GM23338 (cell line): Measurements from ENCODE around the gene GLCE. TPM values are rescaled to one million over a fixed set of nuclear protein-coding genes. Genes with fewer than 3 reads are reported as not detected.
A peak's percentile ranks its signal among the peaks of the same experiment; 100 is the strongest.

Experiments
- ATAC-seq: fragments of 200-7000 bp; cut with Tn5 transposase; 3 replicates; pipeline ENCODE4 v1.9.1; 2020
- DNase-seq: peaks from one replicate; pipeline ENCODE4 v3.0.0-alpha.2; 2015; ENCODE audit warnings: low spot score
- H2AFZ ChIP-seq: fragments of 200-600 bp; sonication (generic); 2 replicates; pipeline ENCODE4 v1.8.0; 2016; ENCODE audit warnings: antibody characterized with exemption, mild to moderate bottlenecking, moderate library complexity
- H3F3A ChIP-seq: fragments of 200-600 bp; sonication (generic); replicated peaks from 2 replicates; pipeline ENCODE4 v1.8.0; 2017; ENCODE audit warnings: antibody characterized with exemption, mixed run types, low read depth
- H3K27ac ChIP-seq: fragments of 200-600 bp; sonication (generic); 2 replicates; pipeline ENCODE4 v1.6.1; 2016; ENCODE audit warnings: low read depth
- H3K27me3 ChIP-seq: fragments of 200-600 bp; sonication (generic); 2 replicates; pipeline ENCODE4 v1.8.0; 2016; ENCODE audit warnings: mild to moderate bottlenecking, mixed run types, moderate library complexity; ENCODE audit not compliant: insufficient read depth
- H3K36me3 ChIP-seq: fragments of 200-600 bp; sonication (generic); 2 replicates; pipeline ENCODE4 v1.8.0; 2016; ENCODE audit warnings: mild to moderate bottlenecking; ENCODE audit not compliant: insufficient read depth
- H3K4me1 ChIP-seq: fragments of 200-600 bp; sonication (generic); 2 replicates; pipeline ENCODE4 v1.8.0; 2016; ENCODE audit warnings: mild to moderate bottlenecking, moderate library complexity; ENCODE audit not compliant: insufficient read depth
- H3K4me2 ChIP-seq: fragments of 200-600 bp; sonication (generic); 2 replicates; pipeline ENCODE4 v1.7.1; 2017; ENCODE audit warnings: mixed run types
- H3K4me3 ChIP-seq: fragments of 200-600 bp; sonication (generic); 2 replicates; pipeline ENCODE4 v1.6.1; 2016; ENCODE audit warnings: mixed run types
- H3K79me2 ChIP-seq: fragments of 200-600 bp; sonication (generic); replicated peaks from 2 replicates; pipeline ENCODE4 v1.8.0; 2017; ENCODE audit warnings: mild to moderate bottlenecking; ENCODE audit not compliant: insufficient read depth
- H3K9me2 ChIP-seq: fragments of 200-600 bp; sonication (generic); 2 replicates; pipeline ENCODE4 v1.8.0; 2017; ENCODE audit not compliant: insufficient read depth
- H4K20me1 ChIP-seq: fragments of 200-600 bp; sonication (generic); replicated peaks from 2 replicates; pipeline ENCODE4 v1.8.0; 2017; ENCODE audit warnings: mild to moderate bottlenecking; ENCODE audit not compliant: insufficient read depth
- H3K27ac Mint-ChIP-seq: 2 replicates; pipeline ENCODE4 v1.8.0; 2020; ENCODE audit warnings: inconsistent platforms, mild to moderate bottlenecking, moderate library complexity, mixed read lengths
- H3K27me3 Mint-ChIP-seq: 3 replicates; pipeline ENCODE4 v1.8.0; 2022; ENCODE audit warnings: low read depth, mild to moderate bottlenecking, moderate library complexity, mixed read lengths, inconsistent platforms; ENCODE audit not compliant: insufficient read depth, poor library complexity
- H3K36me3 Mint-ChIP-seq: 3 replicates; pipeline ENCODE4 v1.8.0; 2021; ENCODE audit warnings: low read depth, mild to moderate bottlenecking, inconsistent platforms, moderate library complexity, mixed read lengths
- H3K4me1 Mint-ChIP-seq: 3 replicates; pipeline ENCODE4 v1.8.0; 2020; ENCODE audit warnings: mild to moderate bottlenecking, inconsistent platforms, mixed read lengths
- H3K4me3 Mint-ChIP-seq: 3 replicates; pipeline ENCODE4 v1.8.0; 2021; ENCODE audit warnings: moderate library complexity, mild to moderate bottlenecking, inconsistent platforms, mixed read lengths
- H3K9me3 Mint-ChIP-seq: 3 replicates; pipeline ENCODE4 v1.8.0; 2020; ENCODE audit warnings: moderate library complexity, mild to moderate bottlenecking, inconsistent platforms, mixed read lengths
- CTCF ChIP-seq, 2 experiments: fragments of 200-600 bp in 1 of 2; sonication (generic) in 1 of 2; conservative IDR thresholded peaks; 2 replicates each; pipeline versions ENCODE4 v1.5.1 to v1.6.1; 2016 to 2017; ENCODE audit warnings: antibody characterized with exemption in 2 of 2, low read depth in 2 of 2, mild to moderate bottlenecking in 2 of 2, moderate library complexity in 1 of 2
- EZH2 ChIP-seq: fragments of 200-600 bp; sonication (generic); IDR thresholded peaks from one replicate; pipeline ENCODE4 v1.8.0; 2017; ENCODE audit warnings: antibody characterized with exemption, mild to moderate bottlenecking, low read depth; ENCODE audit not compliant: unreplicated experiment
- POLR2AphosphoS5 ChIP-seq: IDR thresholded peaks from 2 replicates; pipeline ENCODE4 v1.6.1; 2016; ENCODE audit warnings: antibody characterized with exemption, low read depth
- REST ChIP-seq: IDR thresholded peaks from one replicate; pipeline ENCODE4 v1.6.1; 2018; ENCODE audit warnings: antibody characterized with exemption; ENCODE audit not compliant: unreplicated experiment
- ZNF114 ChIP-seq: fragments of 250-450 bp; sonication (Bioruptor Pico); IDR thresholded peaks from 2 replicates; pipeline ENCODE4 v1.5.0; 2020; ENCODE audit warnings: mild to moderate bottlenecking, moderate library complexity
- polyA plus RNA-seq: library from polyadenylated mRNA; unstranded; fragments of >200 nt; fragmentation: Nextera tagmentation; extraction: Ambion mirVana; gene quantifications from 2 replicates; pipeline ENCODE4 v1.2.1, GENCODE V29; 2016
- total RNA-seq: library from RNA; depleted of rRNA; stranded (reverse); fragments of >200 nt; shearing (Covaris generic); gene quantifications from 2 replicates; pipeline ENCODE4 v1.2.3, GENCODE V29; 2014
- TF ChIP-seq, protein P1 (sequence below): fragments of 250-450 bp; sonication (Bioruptor Pico); IDR thresholded peaks from 2 replicates; pipeline ENCODE4 v1.5.0; 2020; ENCODE audit warnings: mild to moderate bottlenecking, moderate library complexity

Gene GLCE
- total and polyA plus RNA-seq, 2 experiments from 2014 or later: 7.5 to 15.5 TPM

GRCh38 chr15:69298697-69299441 lies 138.4 kb downstream of the GLCE start, which contains the start of gene PAQR5:
TSS of gene PAQR5 (plus strand) at chr15:69298912. CDS start at chr15:69360081, 61,169 bp downstream.
- peaks cover 36% of the 10 kb centered on the region for H3K27me3 Mint-ChIP-seq
- H3F3A ChIP-seq: no peaks in the 10 kb centered on the region; the same call in 1 of the 2 replicates
- peaks cover 17% of the 10 kb centered on the region for H3K4me1 Mint-ChIP-seq
- H3K9me2 ChIP-seq: no peaks in the 10 kb centered on the region
- H3K27me3 ChIP-seq: peaks cover 35% of the 10 kb centered on the region
- peaks cover 12% of the 10 kb centered on the region; the same call in 1 of the 2 replicates for H3K4me1 ChIP-seq
- H3K36me3 ChIP-seq: no peaks in the 10 kb centered on the region
- H2AFZ ChIP-seq: peak within 1 kb of the TSS; percentile 100
- no peaks in the 10 kb centered on the region for H3K36me3 Mint-ChIP-seq
- H3K79me2 ChIP-seq: no peaks in the 10 kb centered on the region
- H3K27ac Mint-ChIP-seq: no peak within 1 kb of the TSS
- H3K4me3 Mint-ChIP-seq: peak within 1 kb of the TSS; percentile 71
- H3K4me2 ChIP-seq: peak within 1 kb of the TSS; percentile 96
- H3K27ac ChIP-seq: no peak within 1 kb of the TSS
- H3K4me3 ChIP-seq: peak within 1 kb of the TSS; percentile 74
- DNase-seq (peak; percentile 61), ATAC-seq (peak; percentile 76)
- TF ChIP-seq ZNF114 (CRISPR knock-in tag) (no peak), REST (no peak), POLR2AphosphoS5 (peak; percentile 40), EZH2 (no peak), CTCF (conservative IDR thresholded peaks at IDR 0.05; ENCODE audit: low read depth in 2 of 2) (no peak)
- TF ChIP-seq, protein P1, sequence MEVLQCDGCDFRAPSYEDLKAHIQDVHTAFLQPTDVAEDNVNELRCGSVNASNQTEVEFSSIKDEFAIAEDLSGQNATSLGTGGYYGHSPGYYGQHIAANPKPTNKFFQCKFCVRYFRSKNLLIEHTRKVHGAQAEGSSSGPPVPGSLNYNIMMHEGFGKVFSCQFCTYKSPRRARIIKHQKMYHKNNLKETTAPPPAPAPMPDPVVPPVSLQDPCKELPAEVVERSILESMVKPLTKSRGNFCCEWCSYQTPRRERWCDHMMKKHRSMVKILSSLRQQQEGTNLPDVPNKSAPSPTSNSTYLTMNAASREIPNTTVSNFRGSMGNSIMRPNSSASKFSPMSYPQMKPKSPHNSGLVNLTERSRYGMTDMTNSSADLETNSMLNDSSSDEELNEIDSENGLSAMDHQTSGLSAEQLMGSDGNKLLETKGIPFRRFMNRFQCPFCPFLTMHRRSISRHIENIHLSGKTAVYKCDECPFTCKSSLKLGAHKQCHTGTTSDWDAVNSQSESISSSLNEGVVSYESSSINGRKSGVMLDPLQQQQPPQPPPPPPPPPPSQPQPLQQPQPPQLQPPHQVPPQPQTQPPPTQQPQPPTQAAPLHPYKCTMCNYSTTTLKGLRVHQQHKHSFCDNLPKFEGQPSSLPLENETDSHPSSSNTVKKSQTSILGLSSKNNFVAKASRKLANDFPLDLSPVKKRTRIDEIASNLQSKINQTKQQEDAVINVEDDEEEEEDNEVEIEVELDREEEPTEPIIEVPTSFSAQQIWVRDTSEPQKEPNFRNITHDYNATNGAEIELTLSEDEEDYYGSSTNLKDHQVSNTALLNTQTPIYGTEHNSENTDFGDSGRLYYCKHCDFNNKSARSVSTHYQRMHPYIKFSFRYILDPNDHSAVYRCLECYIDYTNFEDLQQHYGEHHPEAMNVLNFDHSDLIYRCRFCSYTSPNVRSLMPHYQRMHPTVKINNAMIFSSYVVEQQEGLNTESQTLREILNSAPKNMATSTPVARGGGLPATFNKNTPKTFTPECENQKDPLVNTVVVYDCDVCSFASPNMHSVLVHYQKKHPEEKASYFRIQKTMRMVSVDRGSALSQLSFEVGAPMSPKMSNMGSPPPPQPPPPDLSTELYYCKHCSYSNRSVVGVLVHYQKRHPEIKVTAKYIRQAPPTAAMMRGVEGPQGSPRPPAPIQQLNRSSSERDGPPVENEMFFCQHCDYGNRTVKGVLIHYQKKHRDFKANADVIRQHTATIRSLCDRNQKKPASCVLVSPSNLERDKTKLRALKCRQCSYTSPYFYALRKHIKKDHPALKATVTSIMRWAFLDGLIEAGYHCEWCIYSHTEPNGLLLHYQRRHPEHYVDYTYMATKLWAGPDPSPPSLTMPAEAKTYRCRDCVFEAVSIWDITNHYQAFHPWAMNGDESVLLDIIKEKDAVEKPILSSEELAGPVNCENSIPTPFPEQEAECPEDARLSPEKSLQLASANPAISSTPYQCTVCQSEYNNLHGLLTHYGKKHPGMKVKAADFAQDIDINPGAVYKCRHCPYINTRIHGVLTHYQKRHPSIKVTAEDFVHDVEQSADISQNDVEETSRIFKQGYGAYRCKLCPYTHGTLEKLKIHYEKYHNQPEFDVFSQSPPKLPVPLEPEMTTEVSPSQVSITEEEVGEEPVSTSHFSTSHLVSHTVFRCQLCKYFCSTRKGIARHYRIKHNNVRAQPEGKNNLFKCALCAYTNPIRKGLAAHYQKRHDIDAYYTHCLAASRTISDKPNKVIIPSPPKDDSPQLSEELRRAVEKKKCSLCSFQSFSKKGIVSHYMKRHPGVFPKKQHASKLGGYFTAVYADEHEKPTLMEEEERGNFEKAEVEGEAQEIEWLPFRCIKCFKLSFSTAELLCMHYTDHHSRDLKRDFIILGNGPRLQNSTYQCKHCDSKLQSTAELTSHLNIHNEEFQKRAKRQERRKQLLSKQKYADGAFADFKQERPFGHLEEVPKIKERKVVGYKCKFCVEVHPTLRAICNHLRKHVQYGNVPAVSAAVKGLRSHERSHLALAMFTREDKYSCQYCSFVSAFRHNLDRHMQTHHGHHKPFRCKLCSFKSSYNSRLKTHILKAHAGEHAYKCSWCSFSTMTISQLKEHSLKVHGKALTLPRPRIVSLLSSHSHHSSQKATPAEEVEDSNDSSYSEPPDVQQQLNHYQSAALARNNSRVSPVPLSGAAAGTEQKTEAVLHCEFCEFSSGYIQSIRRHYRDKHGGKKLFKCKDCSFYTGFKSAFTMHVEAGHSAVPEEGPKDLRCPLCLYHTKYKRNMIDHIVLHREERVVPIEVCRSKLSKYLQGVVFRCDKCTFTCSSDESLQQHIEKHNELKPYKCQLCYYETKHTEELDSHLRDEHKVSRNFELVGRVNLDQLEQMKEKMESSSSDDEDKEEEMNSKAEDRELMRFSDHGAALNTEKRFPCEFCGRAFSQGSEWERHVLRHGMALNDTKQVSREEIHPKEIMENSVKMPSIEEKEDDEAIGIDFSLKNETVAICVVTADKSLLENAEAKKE (CRISPR knock-in tag): no peak
- H4K20me1 ChIP-seq: no peaks in the 10 kb centered on the region; the same call in 1 of the 2 replicates
- no peaks in the 10 kb centered on the region for H3K9me3 Mint-ChIP-seq
